HepG2 (cell line): ENCODE results near the gene ABHD15. TPM values are rescaled to one million over a fixed set of nuclear protein-coding genes. Genes with fewer than 3 reads are reported as not detected.

Experiments
- AGO2 ChIP-seq: fragments of 200-400 bp; formaldehyde crosslinking; optimal IDR thresholded peaks from 2 replicates; pipeline ENCODE3; 2017; ENCODE audit warnings: mild to moderate bottlenecking, low read depth, low read length, moderate library complexity
- ATRX ChIP-seq: sonication (generic); formaldehyde crosslinking; IDR thresholded peaks from 2 replicates; pipeline ENCODE4 v1.4.0; 2020; ENCODE audit warnings: missing genetic modification reagents, borderline replicate concordance
- ERF ChIP-seq: IDR thresholded peaks from 2 replicates; pipeline ENCODE4 v1.6.1; 2018; ENCODE audit warnings: missing biosample characterization, missing genetic modification reagents
- ISX ChIP-seq: sonication (generic); formaldehyde crosslinking; conservative IDR thresholded peaks from 2 replicates; pipeline ENCODE4 v1.5.0; 2020; ENCODE audit warnings: missing genetic modification reagents
- KLF13 ChIP-seq: sonication (generic); formaldehyde crosslinking; IDR thresholded peaks from 2 replicates; pipeline ENCODE4 v1.4.0; 2020; ENCODE audit warnings: mild to moderate bottlenecking, missing genetic modification reagents
- MED1 ChIP-seq: sonication (generic); formaldehyde crosslinking; IDR thresholded peaks from 2 replicates; pipeline ENCODE4 v1.4.0; 2020; ENCODE audit warnings: missing genetic modification reagents
- NFATC3 ChIP-seq: sonication (generic); formaldehyde crosslinking; IDR thresholded peaks from 2 replicates; pipeline ENCODE4 v1.5.1; 2020; ENCODE audit warnings: mild to moderate bottlenecking, missing genetic modification reagents
- TEAD3 ChIP-seq: optimal IDR thresholded peaks from 2 replicates; pipeline ENCODE3; 2016; ENCODE audit warnings: borderline replicate concordance
- ZFAT ChIP-seq: sonication (generic); formaldehyde crosslinking; conservative IDR thresholded peaks from 2 replicates; pipeline ENCODE4 v1.8.1; 2023; ENCODE audit warnings: missing genetic modification reagents, inconsistent platforms
- ZMYM3 ChIP-seq: sonication (generic); formaldehyde crosslinking; IDR thresholded peaks from 2 replicates; pipeline ENCODE4 v1.5.1; 2020; ENCODE audit warnings: mild to moderate bottlenecking, missing genetic modification reagents
- ZNF530 ChIP-seq: sonication (generic); formaldehyde crosslinking; IDR thresholded peaks from 2 replicates; pipeline ENCODE4 v1.5.0; 2020; ENCODE audit warnings: low read depth, mild to moderate bottlenecking, missing genetic modification reagents
- ZNF543 ChIP-seq: sonication (generic); formaldehyde crosslinking; IDR thresholded peaks from 2 replicates; pipeline ENCODE4 v1.4.0; 2020; ENCODE audit warnings: mild to moderate bottlenecking, missing genetic modification reagents
- ZNF616 ChIP-seq: sonication (generic); formaldehyde crosslinking; IDR thresholded peaks from 2 replicates; pipeline ENCODE4 v1.5.0; 2020; ENCODE audit warnings: low read depth, mild to moderate bottlenecking, missing genetic modification reagents
- polyA plus RNA-seq, 8 experiments: library from polyadenylated mRNA; depleted of rRNA in 3 of 8; stranded (reverse) in 7 of 8; unstranded in 1 of 8; fragments of >200 nt; fragmentation: Illumina TruSeq in 4 of 8; extraction: Trizol in 4 of 8; gene quantifications; 2 replicates each; pipeline versions ENCODE4 v1.2.1 to v1.2.3, GENCODE V29; 2011 to 2016; ENCODE audit warnings: low read depth in 4 of 8, missing spikeins in 1 of 8, mixed read lengths in 1 of 8; ENCODE audit not compliant: insufficient read depth in 1 of 8
- total RNA-seq, 5 experiments: library from RNA; depleted of rRNA; stranded (reverse); fragments of >200 nt; fragmentation: Illumina TruSeq; extraction: Trizol; gene quantifications; 2 replicates each; pipeline ENCODE4 v1.2.3, GENCODE V29; 2016; ENCODE audit warnings: low read depth in 1 of 5
- TF ChIP-seq, protein P1 (sequence below), 2 experiments: sonication (generic) in 1 of 2; formaldehyde crosslinking in 1 of 2; IDR thresholded peaks; 2 replicates each; pipeline versions ENCODE4 v1.5.1 to v1.6.1; 2011 to 2020; ENCODE audit warnings: borderline replicate concordance in 1 of 2, low read depth in 1 of 2, low read length in 1 of 2, mild to moderate bottlenecking in 1 of 2, missing genetic modification reagents in 1 of 2, moderate library complexity in 1 of 2
- TF ChIP-seq, protein P2 (sequence below): sonication (generic); formaldehyde crosslinking; conservative IDR thresholded peaks from 2 replicates; pipeline ENCODE4 v1.4.0; 2020; ENCODE audit warnings: missing genetic modification reagents
- TF ChIP-seq, protein P3 (sequence below): sonication (generic); formaldehyde crosslinking; IDR thresholded peaks from 2 replicates; pipeline ENCODE4 v1.4.0; 2020; ENCODE audit warnings: missing genetic modification reagents
- TF ChIP-seq, protein P4 (sequence below): IDR thresholded peaks from 2 replicates; pipeline ENCODE4 v1.6.1; 2016; ENCODE audit warnings: mild to moderate bottlenecking, missing biosample characterization, missing genetic modification reagents
- TF ChIP-seq, protein P5 (sequence below): sonication (generic); formaldehyde crosslinking; IDR thresholded peaks from 2 replicates; pipeline ENCODE4 v1.4.0; 2020; ENCODE audit warnings: mild to moderate bottlenecking, low read depth, missing genetic modification reagents

Gene ABHD15
- total and polyA plus RNA-seq, 2 of the 13 experiments (the other 11 are each of a cell fraction or from before 2014, with no cell fraction given): 2.4 to 7.7 TPM

DNA sequence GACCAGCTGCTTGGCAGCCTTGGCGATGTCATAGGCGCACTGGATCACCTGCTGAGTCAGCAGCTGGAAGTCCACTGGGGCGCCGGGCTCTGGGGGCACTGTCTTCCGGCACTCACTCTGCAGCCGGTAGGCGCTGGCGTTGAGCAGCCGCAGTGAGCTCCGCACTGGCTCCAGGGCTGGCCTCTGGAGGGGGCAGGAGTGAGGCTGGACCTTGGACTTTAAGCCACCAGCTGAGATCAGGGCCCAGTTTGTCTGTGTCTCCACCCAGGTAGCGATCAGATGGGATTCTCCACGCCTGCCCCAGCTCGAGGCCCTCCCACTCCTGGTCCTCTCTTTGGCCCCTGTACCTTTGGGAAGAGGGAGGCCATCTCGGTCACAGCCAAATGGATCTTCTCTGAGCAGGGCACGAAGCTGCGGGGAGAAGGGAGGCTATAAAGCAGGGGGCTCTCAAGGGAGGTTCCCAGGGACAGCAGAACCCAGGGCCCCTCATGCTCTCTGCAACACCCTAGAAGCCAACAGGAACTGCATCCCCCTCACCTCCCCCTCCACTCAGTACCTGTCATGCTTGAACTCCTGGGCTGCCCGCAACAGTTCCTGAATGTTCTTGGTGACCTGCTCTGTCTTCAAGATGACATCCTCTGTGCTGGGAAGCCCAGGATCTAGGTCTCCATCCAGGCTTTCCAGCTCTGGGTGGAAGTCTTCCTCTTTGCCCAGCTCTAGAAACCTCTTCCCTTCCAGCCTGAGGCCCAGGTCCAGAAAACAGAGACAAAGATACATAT is 8.1 kb upstream of the ABHD15 start (continued):
- TF ChIP-seq, protein P1, sequence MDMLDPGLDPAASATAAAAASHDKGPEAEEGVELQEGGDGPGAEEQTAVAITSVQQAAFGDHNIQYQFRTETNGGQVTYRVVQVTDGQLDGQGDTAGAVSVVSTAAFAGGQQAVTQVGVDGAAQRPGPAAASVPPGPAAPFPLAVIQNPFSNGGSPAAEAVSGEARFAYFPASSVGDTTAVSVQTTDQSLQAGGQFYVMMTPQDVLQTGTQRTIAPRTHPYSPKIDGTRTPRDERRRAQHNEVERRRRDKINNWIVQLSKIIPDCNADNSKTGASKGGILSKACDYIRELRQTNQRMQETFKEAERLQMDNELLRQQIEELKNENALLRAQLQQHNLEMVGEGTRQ (IDR thresholded peaks at IDR 0.05; ENCODE audit: low read depth, low read length): no peak
- TF ChIP-seq, protein P1 (CRISPR knock-in tag; IDR thresholded peaks at IDR 0.05; ENCODE audit: borderline replicate concordance): no peak
- peak; percentile 21 for TF ChIP-seq AGO2
- TF ChIP-seq, protein P2, sequence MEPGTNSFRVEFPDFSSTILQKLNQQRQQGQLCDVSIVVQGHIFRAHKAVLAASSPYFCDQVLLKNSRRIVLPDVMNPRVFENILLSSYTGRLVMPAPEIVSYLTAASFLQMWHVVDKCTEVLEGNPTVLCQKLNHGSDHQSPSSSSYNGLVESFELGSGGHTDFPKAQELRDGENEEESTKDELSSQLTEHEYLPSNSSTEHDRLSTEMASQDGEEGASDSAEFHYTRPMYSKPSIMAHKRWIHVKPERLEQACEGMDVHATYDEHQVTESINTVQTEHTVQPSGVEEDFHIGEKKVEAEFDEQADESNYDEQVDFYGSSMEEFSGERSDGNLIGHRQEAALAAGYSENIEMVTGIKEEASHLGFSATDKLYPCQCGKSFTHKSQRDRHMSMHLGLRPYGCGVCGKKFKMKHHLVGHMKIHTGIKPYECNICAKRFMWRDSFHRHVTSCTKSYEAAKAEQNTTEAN (CRISPR knock-in tag): no peak
- TF ChIP-seq, protein P3, sequence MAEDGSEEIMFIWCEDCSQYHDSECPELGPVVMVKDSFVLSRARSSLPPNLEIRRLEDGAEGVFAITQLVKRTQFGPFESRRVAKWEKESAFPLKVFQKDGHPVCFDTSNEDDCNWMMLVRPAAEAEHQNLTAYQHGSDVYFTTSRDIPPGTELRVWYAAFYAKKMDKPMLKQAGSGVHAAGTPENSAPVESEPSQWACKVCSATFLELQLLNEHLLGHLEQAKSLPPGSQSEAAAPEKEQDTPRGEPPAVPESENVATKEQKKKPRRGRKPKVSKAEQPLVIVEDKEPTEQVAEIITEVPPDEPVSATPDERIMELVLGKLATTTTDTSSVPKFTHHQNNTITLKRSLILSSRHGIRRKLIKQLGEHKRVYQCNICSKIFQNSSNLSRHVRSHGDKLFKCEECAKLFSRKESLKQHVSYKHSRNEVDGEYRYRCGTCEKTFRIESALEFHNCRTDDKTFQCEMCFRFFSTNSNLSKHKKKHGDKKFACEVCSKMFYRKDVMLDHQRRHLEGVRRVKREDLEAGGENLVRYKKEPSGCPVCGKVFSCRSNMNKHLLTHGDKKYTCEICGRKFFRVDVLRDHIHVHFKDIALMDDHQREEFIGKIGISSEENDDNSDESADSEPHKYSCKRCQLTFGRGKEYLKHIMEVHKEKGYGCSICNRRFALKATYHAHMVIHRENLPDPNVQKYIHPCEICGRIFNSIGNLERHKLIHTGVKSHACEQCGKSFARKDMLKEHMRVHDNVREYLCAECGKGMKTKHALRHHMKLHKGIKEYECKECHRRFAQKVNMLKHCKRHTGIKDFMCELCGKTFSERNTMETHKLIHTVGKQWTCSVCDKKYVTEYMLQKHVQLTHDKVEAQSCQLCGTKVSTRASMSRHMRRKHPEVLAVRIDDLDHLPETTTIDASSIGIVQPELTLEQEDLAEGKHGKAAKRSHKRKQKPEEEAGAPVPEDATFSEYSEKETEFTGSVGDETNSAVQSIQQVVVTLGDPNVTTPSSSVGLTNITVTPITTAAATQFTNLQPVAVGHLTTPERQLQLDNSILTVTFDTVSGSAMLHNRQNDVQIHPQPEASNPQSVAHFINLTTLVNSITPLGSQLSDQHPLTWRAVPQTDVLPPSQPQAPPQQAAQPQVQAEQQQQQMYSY (CRISPR knock-in tag): no peak
- peak; percentile 82 for TF ChIP-seq MED1
- no peak for TF ChIP-seq ZFAT (CRISPR knock-in tag)
- no peak for TF ChIP-seq KLF13
- TF ChIP-seq TEAD3 (CRISPR knock-in tag): peak; percentile 61
- peak; percentile 79; the same call in 1 of the 2 replicates for TF ChIP-seq ERF
- no peak for TF ChIP-seq ZNF530 (CRISPR knock-in tag)
- TF ChIP-seq, protein P4, sequence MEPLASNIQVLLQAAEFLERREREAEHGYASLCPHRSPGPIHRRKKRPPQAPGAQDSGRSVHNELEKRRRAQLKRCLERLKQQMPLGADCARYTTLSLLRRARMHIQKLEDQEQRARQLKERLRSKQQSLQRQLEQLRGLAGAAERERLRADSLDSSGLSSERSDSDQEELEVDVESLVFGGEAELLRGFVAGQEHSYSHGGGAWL: no peak
- TF ChIP-seq ATRX (CRISPR knock-in tag): no peak
- TF ChIP-seq ZMYM3 (CRISPR knock-in tag): no peak
- TF ChIP-seq, protein P5, sequence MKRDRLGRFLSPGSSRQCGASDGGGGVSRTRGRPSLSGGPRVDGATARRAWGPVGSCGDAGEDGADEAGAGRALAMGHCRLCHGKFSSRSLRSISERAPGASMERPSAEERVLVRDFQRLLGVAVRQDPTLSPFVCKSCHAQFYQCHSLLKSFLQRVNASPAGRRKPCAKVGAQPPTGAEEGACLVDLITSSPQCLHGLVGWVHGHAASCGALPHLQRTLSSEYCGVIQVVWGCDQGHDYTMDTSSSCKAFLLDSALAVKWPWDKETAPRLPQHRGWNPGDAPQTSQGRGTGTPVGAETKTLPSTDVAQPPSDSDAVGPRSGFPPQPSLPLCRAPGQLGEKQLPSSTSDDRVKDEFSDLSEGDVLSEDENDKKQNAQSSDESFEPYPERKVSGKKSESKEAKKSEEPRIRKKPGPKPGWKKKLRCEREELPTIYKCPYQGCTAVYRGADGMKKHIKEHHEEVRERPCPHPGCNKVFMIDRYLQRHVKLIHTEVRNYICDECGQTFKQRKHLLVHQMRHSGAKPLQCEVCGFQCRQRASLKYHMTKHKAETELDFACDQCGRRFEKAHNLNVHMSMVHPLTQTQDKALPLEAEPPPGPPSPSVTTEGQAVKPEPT (CRISPR knock-in tag): no peak; the same call in 1 of the 2 replicates
- no peak for TF ChIP-seq ZNF543 (CRISPR knock-in tag)
- TF ChIP-seq NFATC3 (CRISPR knock-in tag): no peak
- no peak for TF ChIP-seq ISX (CRISPR knock-in tag)
- 0 out of 2 replicates have a peak, but pooled peaks have one; percentile 12 for TF ChIP-seq ZNF616
